ENCODE measurements around the gene ZFAND5.

DNA sequence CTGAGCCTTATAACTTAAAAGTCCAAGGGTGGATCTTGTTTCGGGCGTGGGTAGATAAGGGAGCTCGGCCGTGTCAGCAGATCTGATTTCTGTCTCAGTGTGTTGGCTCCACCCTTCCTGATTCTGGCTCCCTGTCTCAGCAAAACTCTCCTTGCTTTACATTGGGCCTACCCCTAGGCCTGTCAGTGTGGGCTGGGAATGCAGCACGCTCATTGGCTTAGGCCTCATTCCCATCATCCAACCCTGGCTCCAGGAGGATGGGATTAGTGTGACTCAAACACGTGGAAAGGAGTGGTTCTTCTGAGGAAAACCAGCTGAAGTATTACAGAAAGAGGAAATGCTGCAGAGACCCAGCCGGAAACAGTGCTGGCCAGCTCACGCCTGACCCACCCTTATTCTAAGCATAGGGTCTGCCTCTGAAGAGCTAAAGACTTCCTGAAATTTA is 59.9 kb downstream of the ZFAND5 start:
- TF ChIP-seq, protein P1, sequence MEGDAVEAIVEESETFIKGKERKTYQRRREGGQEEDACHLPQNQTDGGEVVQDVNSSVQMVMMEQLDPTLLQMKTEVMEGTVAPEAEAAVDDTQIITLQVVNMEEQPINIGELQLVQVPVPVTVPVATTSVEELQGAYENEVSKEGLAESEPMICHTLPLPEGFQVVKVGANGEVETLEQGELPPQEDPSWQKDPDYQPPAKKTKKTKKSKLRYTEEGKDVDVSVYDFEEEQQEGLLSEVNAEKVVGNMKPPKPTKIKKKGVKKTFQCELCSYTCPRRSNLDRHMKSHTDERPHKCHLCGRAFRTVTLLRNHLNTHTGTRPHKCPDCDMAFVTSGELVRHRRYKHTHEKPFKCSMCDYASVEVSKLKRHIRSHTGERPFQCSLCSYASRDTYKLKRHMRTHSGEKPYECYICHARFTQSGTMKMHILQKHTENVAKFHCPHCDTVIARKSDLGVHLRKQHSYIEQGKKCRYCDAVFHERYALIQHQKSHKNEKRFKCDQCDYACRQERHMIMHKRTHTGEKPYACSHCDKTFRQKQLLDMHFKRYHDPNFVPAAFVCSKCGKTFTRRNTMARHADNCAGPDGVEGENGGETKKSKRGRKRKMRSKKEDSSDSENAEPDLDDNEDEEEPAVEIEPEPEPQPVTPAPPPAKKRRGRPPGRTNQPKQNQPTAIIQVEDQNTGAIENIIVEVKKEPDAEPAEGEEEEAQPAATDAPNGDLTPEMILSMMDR (conservative IDR thresholded peaks at IDR 0.05): no peak
- no peak for TF ChIP-seq EZH2 (IDR thresholded peaks at IDR 0.05; ENCODE audit: low read depth)
